HuH-7 (cell line): ENCODE data around the gene INPP5A.

Experiments used
- DNase-seq: peaks from one replicate; pipeline ENCODE4 v3.0.0; 2011; ENCODE audit warnings: low spot score

The INPP5A gene

GRCh38 chr10:132536877-132537683 lies 507 bp upstream of the INPP5A start:
- peak; percentile 95 for DNase-seq

DNA sequence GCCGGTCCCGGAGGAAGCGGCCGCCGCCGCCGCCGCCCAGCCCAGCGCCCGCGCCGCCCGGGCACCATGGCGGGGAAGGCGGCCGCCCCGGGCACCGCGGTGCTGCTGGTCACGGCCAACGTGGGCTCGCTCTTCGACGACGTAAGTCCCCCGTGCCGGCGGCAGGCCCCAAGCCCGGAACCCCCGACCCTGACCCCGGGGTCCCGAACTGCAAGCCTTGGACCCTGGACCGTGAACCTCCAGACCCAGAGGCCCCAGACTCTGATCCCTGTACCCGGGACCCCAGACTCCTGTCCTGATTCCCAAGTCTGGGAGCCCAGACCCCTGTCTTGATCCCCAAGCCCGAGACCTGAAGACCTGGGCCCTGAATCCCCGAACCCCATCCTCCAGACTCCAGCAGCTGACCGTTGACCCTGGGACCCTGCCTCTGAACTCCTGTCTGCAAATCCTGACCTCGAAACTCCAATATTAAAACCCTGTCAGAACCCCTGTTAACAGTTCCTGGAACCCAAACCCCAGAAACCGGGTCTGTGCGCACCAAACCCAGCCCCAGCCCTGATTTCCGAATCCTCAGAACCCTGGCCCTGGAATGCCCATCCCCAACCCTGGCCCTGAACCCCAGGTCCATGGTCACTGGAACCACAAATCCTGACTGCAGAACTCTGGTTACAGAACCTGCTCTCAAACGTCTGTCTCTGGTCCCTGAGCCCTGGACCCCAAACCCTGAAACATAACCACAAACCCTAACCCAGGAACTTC lies 623 bp downstream of the INPP5A start:
- no peak for DNase-seq

- no peak for DNase-seq
Observed at GRCh38 chr10:132538790-132539421, 1.3 kb downstream of the INPP5A start.

DNA sequence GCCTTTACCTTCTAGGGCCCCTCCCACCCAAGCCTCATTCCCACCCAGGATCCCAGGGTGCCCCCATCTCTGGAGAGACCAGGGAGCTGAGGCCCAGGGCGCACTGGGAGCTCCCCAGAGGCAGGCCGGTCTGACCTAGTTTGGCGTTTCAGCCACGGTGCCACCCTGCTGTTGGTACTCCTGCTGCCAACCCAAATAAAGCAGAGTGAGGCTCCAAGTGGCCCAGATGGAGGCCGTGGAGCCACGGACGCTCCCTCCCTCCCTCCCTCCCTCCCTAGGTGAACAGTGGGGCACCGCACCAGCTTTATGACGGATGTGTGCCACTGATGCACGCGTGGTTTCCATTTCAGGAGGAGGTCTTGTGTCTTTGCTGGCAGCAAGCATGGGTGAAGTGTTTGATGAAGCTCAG lies 1.8 kb downstream of the INPP5A start:
- DNase-seq: no peak

- DNase-seq: no peak
Observed at GRCh38 chr10:132539894-132540293, 2.3 kb downstream of the INPP5A start.

- DNase-seq: no peak
Observed at GRCh38 chr10:132540456-132540855, 2.9 kb downstream of the INPP5A start.

DNA sequence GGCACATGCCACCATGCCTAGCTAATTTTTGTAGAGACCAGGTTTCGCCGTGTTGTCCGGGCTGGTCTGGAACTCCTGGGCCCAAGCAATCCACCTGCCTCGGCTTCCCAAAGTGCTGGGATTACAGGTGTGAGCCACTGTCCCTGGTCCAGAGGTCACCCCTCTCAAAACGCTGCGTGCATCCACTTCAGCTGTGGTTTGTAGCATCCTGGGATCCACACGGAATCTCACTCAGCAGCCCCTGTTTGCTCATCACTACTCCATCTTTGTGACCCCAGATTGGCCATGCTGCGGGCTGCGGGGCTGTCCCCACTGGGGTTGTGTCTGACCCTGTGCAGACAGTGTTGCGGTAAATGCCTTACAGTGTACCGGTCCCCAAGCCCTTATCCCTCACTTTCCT lies 3.5 kb downstream of the INPP5A start:
- no peak for DNase-seq

DNA sequence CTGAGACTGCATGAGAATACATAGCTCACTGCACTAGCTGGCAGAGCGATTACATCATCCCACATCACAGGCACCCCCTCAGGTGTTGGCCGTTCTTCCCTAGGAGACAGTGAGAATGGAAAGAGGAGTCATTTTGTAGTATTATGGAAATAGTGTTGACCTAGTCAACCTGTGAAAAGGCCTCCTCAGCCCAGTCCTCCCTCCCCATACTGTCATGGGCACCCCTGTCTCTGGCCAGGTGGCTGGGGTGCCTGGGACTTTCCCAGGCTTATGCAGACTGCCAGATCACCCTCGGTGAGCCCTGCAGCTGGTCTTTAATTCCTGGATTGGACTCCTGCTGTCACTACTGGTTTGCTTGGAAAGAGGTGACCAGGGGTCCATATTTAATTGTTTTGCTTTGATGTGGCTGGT lies 4.0 kb downstream of the INPP5A start:
- DNase-seq: no peak

GRCh38 chr10:132542086-132542775 lies 4.6 kb downstream of the INPP5A start:
- no peak for DNase-seq

GRCh38 chr10:132542819-132543218 lies 5.2 kb downstream of the INPP5A start:
- no peak for DNase-seq

GRCh38 chr10:132543916-132544743 lies 6.5 kb downstream of the INPP5A start:
- DNase-seq: no peak

GRCh38 chr10:132544744-132545658 lies 7.4 kb downstream of the INPP5A start:
- DNase-seq: no peak

- no peak for DNase-seq
Observed at GRCh38 chr10:132545659-132546367, 8.2 kb downstream of the INPP5A start.

- DNase-seq: no peak
Observed at GRCh38 chr10:132546567-132547420, 9.2 kb downstream of the INPP5A start.

DNA sequence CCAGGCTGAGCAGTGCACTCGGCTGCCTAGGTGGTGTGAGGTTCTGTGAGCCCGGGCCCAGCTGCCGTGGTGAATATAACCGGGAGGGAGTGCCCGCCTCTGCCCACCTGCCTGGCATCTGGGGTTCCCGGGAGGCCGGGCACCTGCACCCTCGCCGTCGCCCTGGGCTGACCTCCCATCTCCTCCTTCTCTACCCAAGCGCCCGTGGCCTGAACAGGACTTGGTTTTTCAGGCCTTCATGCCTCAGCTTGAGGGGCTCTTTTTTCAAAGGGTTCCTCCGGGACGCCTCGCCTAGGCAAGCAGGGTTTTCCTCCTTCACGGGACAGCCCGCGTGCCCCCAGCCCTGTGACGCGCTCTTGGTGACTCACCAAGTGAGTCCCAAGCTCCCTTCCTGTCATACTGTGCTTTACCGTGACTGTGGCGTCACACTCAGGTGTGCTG lies 9.9 kb downstream of the INPP5A start:
- DNase-seq: no peak

GRCh38 chr10:132548106-132548823 lies 10.7 kb downstream of the INPP5A start:
- DNase-seq: no peak

- DNase-seq: no peak
Observed at GRCh38 chr10:132548869-132549268, 11.3 kb downstream of the INPP5A start.

DNA sequence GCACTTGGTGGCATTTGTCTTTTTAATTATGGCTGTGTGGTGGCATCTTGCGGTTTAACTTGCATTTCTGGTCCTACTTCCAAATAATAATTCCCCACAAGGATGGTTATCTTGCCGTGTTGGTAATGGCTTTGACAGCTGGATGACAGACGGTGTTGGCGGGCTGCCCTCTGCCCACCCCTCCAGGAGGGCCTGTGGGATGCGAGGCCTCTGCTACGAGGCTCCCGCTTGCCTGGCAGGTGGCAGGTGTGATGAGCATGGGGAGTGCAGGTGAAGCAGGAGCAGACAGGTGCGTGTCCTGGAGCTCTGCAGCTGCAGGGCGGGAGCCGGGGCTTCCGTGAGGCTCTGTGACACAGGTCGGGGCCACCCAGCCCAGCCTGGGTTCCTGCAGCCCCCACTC lies 11.8 kb downstream of the INPP5A start:
- no peak for DNase-seq
